ENCODE measurements around the gene CATSPERD. TPM values are rescaled to one million over a fixed set of nuclear protein-coding genes. Genes with fewer than 3 reads are reported as not detected.
"Not testable (repeated sequence)": the region's sequence is repeated elsewhere in the genome, so short reads cannot be mapped to it uniquely, and the experiment has no call there.

The CATSPERD gene
- total RNA-seq, 1 experiment from 2014 or later = 0.50 TPM

GRCh38 chr19:5743630-5744029 lies 23.2 kb downstream of the CATSPERD start:
- no peaks in the 10 kb centered on the region for H3K4me1 Mint-ChIP-seq
- DNase-seq (ENCODE audit: low spot score) = no peak
- peaks cover 8% of the 10 kb centered on the region for H3K9me3 Mint-ChIP-seq
- TF ChIP-seq KAT7 (CRISPR knock-in tag; IDR thresholded peaks at IDR 0.05; ENCODE audit: borderline replicate concordance) (no peak), IRF2 (CRISPR knock-in tag; IDR thresholded peaks at IDR 0.05; ENCODE audit: borderline replicate concordance, low read depth) (no peak), FOXP4 (CRISPR knock-in tag; IDR thresholded peaks at IDR 0.05) (no peak), E2F4 (CRISPR knock-in tag; IDR thresholded peaks at IDR 0.05; ENCODE audit: borderline replicate concordance, low read depth) (no peak), TEAD1 (CRISPR knock-in tag; IDR thresholded peaks at IDR 0.05) (no peak), ZNF423 (CRISPR knock-in tag; IDR thresholded peaks at IDR 0.05) (no peak), NFATC4 (CRISPR knock-in tag; IDR thresholded peaks at IDR 0.05) (no peak), PRRX2 (CRISPR knock-in tag; IDR thresholded peaks at IDR 0.05) (no peak), SMAD3 (CRISPR knock-in tag; IDR thresholded peaks at IDR 0.05; ENCODE audit: borderline replicate concordance) (no peak), ESRRA (CRISPR knock-in tag; IDR thresholded peaks at IDR 0.05; ENCODE audit: borderline replicate concordance) (no peak), CREM (CRISPR knock-in tag; IDR thresholded peaks at IDR 0.05) (no peak), ZNF219 (CRISPR knock-in tag; IDR thresholded peaks at IDR 0.05; ENCODE audit: borderline replicate concordance) (no peak), ELF4 (CRISPR knock-in tag; IDR thresholded peaks at IDR 0.05; ENCODE audit: low read depth) (no peak), ZNF263 (CRISPR knock-in tag; IDR thresholded peaks at IDR 0.05; ENCODE audit: low read depth) (no peak), FOXK1 (CRISPR knock-in tag; IDR thresholded peaks at IDR 0.05) (no peak), RORB (CRISPR knock-in tag; IDR thresholded peaks at IDR 0.05) (no peak)
- TF ChIP-seq, protein P1, sequence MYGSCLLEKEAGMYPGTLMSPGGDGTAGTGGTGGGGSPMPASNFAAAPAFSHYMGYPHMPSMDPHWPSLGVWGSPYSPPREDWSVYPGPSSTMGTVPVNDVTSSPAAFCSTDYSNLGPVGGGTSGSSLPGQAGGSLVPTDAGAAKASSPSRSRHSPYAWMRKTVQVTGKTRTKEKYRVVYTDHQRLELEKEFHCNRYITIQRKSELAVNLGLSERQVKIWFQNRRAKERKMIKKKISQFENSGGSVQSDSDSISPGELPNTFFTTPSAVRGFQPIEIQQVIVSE (CRISPR knock-in tag; IDR thresholded peaks at IDR 0.05; ENCODE audit: borderline replicate concordance) = no peak
- TF ChIP-seq, protein P2, sequence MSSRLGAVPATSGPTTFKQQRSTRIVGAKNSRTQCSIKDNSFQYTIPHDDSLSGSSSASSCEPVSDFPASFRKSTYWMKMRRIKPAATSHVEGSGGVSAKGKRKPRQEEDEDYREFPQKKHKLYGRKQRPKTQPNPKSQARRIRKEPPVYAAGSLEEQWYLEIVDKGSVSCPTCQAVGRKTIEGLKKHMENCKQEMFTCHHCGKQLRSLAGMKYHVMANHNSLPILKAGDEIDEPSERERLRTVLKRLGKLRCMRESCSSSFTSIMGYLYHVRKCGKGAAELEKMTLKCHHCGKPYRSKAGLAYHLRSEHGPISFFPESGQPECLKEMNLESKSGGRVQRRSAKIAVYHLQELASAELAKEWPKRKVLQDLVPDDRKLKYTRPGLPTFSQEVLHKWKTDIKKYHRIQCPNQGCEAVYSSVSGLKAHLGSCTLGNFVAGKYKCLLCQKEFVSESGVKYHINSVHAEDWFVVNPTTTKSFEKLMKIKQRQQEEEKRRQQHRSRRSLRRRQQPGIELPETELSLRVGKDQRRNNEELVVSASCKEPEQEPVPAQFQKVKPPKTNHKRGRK (CRISPR knock-in tag; IDR thresholded peaks at IDR 0.05; ENCODE audit: borderline replicate concordance) = no peak
- no peak for ATAC-seq
- no peak overlapping the region for H3K4me3 Mint-ChIP-seq
- CTCF ChIA-PET = interaction anchor here (0.7 kb wide), 1 partner anchor 23 kb away, joined by 3 read pairs; the partner anchor contains the start of gene CATSPERD
- no peak overlapping the region for H3K27ac Mint-ChIP-seq
- POLR2A ChIA-PET = no interaction called here
- peaks cover 16% of the 10 kb centered on the region for H3K27me3 Mint-ChIP-seq (ENCODE audit: low read depth)
- no peaks in the 10 kb centered on the region for H3K36me3 Mint-ChIP-seq

GRCh38 chr19:5744999-5745398 lies 24.6 kb downstream of the CATSPERD start:
- peaks cover 16% of the 10 kb centered on the region for H3K27me3 Mint-ChIP-seq (ENCODE audit: low read depth)
- DNase-seq (ENCODE audit: low spot score); H3K36me3 Mint-ChIP-seq; H3K4me1 Mint-ChIP-seq; H3K9me3 Mint-ChIP-seq; H3K4me3 Mint-ChIP-seq; H3K27ac Mint-ChIP-seq; CTCF ChIA-PET; ATAC-seq; POLR2A ChIA-PET: not testable (repeated sequence)

DNA sequence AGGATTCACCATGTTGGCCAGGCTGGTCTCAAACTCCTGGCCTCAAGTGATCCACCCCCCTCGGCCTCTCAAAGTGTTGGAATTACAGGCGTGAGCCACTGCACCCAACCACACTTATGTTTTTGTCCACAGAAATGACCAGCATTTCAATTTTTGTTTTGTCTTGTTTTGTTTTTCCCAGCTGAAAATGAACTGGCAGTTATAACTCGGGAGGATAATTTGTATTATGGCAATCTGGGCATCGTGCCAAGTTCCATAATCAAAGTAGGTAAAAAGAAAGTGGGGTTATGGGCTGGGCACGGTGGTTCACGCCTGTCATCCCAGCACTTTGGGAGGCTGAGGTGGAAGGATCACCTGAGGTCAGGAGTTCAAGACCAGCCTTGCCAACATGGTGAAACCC lies 28.5 kb downstream of the CATSPERD start:
- not testable (repeated sequence) for H3K4me3 Mint-ChIP-seq

More for the DNA sequence above, 28.5 kb downstream of the CATSPERD start:
- DNase-seq (ENCODE audit: low spot score); H3K36me3 Mint-ChIP-seq; ATAC-seq; H3K9me3 Mint-ChIP-seq; H3K4me1 Mint-ChIP-seq; H3K27ac Mint-ChIP-seq; POLR2A ChIA-PET: not testable (repeated sequence)
- peaks cover 13% of the 10 kb centered on the region; the same call in 1 of the 2 replicates for H3K27me3 Mint-ChIP-seq (ENCODE audit: low read depth)
- CTCF ChIA-PET = interaction anchor here (0.5 to 0.7 kb wide), 2 partner anchors 583 to 737 kb away, joined by 3 read pairs; no protein-coding TSS in a partner anchor
